H1 (cell line): ENCODE measurements around the gene PALM2AKAP2. TPM values are rescaled to one million over a fixed set of nuclear protein-coding genes. Genes with fewer than 3 reads are reported as not detected.

ENCODE experiments used
- CTCF ChIA-PET: fragments of 300-600 bp; sonication (Branson Sonifier 250); formaldehyde crosslinking; loops from one replicate; lab custom pipeline; 2021; ENCODE audit not compliant: partially characterized antibody; lab: Charles Lee
- POLR2A ChIA-PET: fragments of 300-600 bp; sonication (Branson Sonifier 250); formaldehyde crosslinking; loops from one replicate; lab custom pipeline; 2021; ENCODE audit warnings: inconsistent platforms; ENCODE audit not compliant: partially characterized antibody; lab: Charles Lee
- DNase-seq, 2 experiments: peaks; one replicate each; pipeline versions ENCODE4 v3.0.0 to v3.0.0-alpha.2; 2010 to 2022; ENCODE audit warnings: low spot score in 2 of 2, low read depth in 1 of 2, mixed read lengths in 1 of 2
- FAIRE-seq: peaks from 2 replicates; lab custom pipeline; 2011; peaks lifted over from hg19 to GRCh38; lab: Jason Lieb, UNC
- H2AFZ ChIP-seq: 2 replicates; pipeline ENCODE4 v1.8.1; 2012; ENCODE audit warnings: low read length, inconsistent platforms
- H2AK5ac ChIP-seq: 2 replicates; pipeline ENCODE4 v1.6.1; 2013; ENCODE audit warnings: low read depth, low read length
- H2BK120ac ChIP-seq: replicated peaks from 2 replicates; pipeline ENCODE3; 2013; ENCODE audit warnings: low read depth, low read length, inconsistent platforms
- H2BK12ac ChIP-seq: 2 replicates; pipeline ENCODE4 v1.6.1; 2013; ENCODE audit warnings: low read depth, low read length
- H2BK15ac ChIP-seq: 2 replicates; pipeline ENCODE4 v1.6.1; 2013; ENCODE audit warnings: low read length
- H2BK20ac ChIP-seq: 2 replicates; pipeline ENCODE4 v1.6.1; 2013; ENCODE audit warnings: low read length
- H2BK5ac ChIP-seq: 2 replicates; pipeline ENCODE4 v1.6.1; 2013; ENCODE audit warnings: low read depth, low read length
- H3K14ac ChIP-seq: 2 replicates; pipeline ENCODE4 v1.6.1; 2013; ENCODE audit warnings: inconsistent platforms; ENCODE audit not compliant: insufficient read length
- H3K18ac ChIP-seq: 2 replicates; pipeline ENCODE4 v1.6.1; 2013; ENCODE audit warnings: low read length; ENCODE audit errors: extremely low read depth
- H3K23ac ChIP-seq: 2 replicates; pipeline ENCODE4 v1.6.1; 2013; ENCODE audit warnings: inconsistent platforms; ENCODE audit not compliant: insufficient read length
- H3K23me2 ChIP-seq: 2 replicates; pipeline ENCODE4 v1.6.1; 2013; ENCODE audit warnings: low read depth, low read length
- H3K27ac ChIP-seq: 2 replicates; pipeline ENCODE4 v1.6.1; 2011; ENCODE audit warnings: low read depth, low read length, inconsistent platforms
- H3K27me3 ChIP-seq, 4 experiments: replicated peaks in 1 of 4; 1 replicate in 1 of 4; 2 replicates in 3 of 4; pipeline versions ENCODE4 v1.6.1 to v1.8.1; 2011 to 2013; ENCODE audit warnings: low read length in 3 of 4, mild to moderate bottlenecking in 3 of 4, inconsistent platforms in 2 of 4, mixed read lengths in 2 of 4, moderate library complexity in 1 of 4; ENCODE audit not compliant: control insufficient read depth in 3 of 4, insufficient read depth in 3 of 4; ENCODE audit errors: extremely low read depth in 1 of 4
- H3K36me3 ChIP-seq, 4 experiments: 2 replicates each; pipeline versions ENCODE4 v1.6.1 to v1.8.1; 2011 to 2013; ENCODE audit warnings: mild to moderate bottlenecking in 4 of 4, low read length in 3 of 4, moderate library complexity in 2 of 4, control low read depth in 1 of 4, inconsistent platforms in 1 of 4; ENCODE audit not compliant: insufficient read depth in 4 of 4, control insufficient read depth in 2 of 4
- H3K4ac ChIP-seq: replicated peaks from 2 replicates; pipeline ENCODE3; 2013; ENCODE audit warnings: low read length, low read depth, mixed read lengths, inconsistent platforms; ENCODE audit not compliant: insufficient read length
- H3K4me1 ChIP-seq, 4 experiments: replicated peaks in 1 of 4; 1 replicate in 1 of 4; 2 replicates in 3 of 4; pipeline versions ENCODE4 v1.6.1 to v1.8.1; 2011 to 2013; ENCODE audit warnings: low read length in 3 of 4, inconsistent platforms in 2 of 4, mixed read lengths in 1 of 4; ENCODE audit not compliant: insufficient read depth in 4 of 4, control insufficient read depth in 3 of 4
- H3K4me2 ChIP-seq, 2 experiments: 2 replicates each; pipeline versions ENCODE4 v1.6.1 to v1.8.1; 2011 to 2013; ENCODE audit warnings: low read depth in 2 of 2, low read length in 2 of 2, control low read depth in 1 of 2, inconsistent platforms in 1 of 2, mild to moderate bottlenecking in 1 of 2; ENCODE audit not compliant: insufficient read depth in 1 of 2
- H3K4me3 ChIP-seq, 4 experiments: fragments of 200-600, 300-600 bp in 1 of 4; sonication (generic), shearing (Covaris generic), sonication (Bioruptor Twin) in 1 of 4; 2 replicates each; pipeline versions ENCODE4 v1.5.1 to v1.8.1; 2011 to 2016; ENCODE audit warnings: low read length in 4 of 4, low read depth in 3 of 4, control low read depth in 2 of 4, inconsistent platforms in 2 of 4, mild to moderate bottlenecking in 2 of 4, mixed read lengths in 1 of 4, moderate library complexity in 1 of 4; ENCODE audit not compliant: insufficient read depth in 2 of 4; ENCODE audit errors: extremely low read depth in 1 of 4
- H3K56ac ChIP-seq: replicated peaks from 2 replicates; pipeline ENCODE3; 2013; ENCODE audit warnings: low read depth, mild to moderate bottlenecking, mixed read lengths, low read length, inconsistent platforms; ENCODE audit not compliant: insufficient read length
- H3K79me1 ChIP-seq: 2 replicates; pipeline ENCODE4 v1.6.1; 2013; ENCODE audit warnings: low read depth, low read length, control low read depth
- H3K79me2 ChIP-seq, 2 experiments: 2 replicates each; pipeline versions ENCODE4 v1.6.1 to v1.8.1; 2012 to 2013; ENCODE audit warnings: low read length in 2 of 2, mild to moderate bottlenecking in 2 of 2, inconsistent platforms in 1 of 2; ENCODE audit not compliant: insufficient read depth in 2 of 2, control insufficient read depth in 1 of 2
- H3K9ac ChIP-seq, 4 experiments: replicated peaks in 1 of 4; 1 replicate in 1 of 4; 2 replicates in 3 of 4; pipeline versions ENCODE4 v1.6.1 to v1.8.1; 2011 to 2013; ENCODE audit warnings: low read depth in 3 of 4, low read length in 3 of 4, control low read depth in 2 of 4, mild to moderate bottlenecking in 2 of 4, moderate library complexity in 2 of 4, inconsistent platforms in 1 of 4; ENCODE audit errors: extremely low read depth in 1 of 4
- H3K9me3 ChIP-seq, 2 experiments: 2 replicates each; pipeline versions ENCODE4 v1.6.1 to v1.8.1; 2012 to 2013; ENCODE audit warnings: mild to moderate bottlenecking in 2 of 2, moderate library complexity in 2 of 2, control low read depth in 1 of 2, inconsistent platforms in 1 of 2, low read depth in 1 of 2, low read length in 1 of 2, mixed read lengths in 1 of 2; ENCODE audit not compliant: insufficient read depth in 2 of 2
- H4K20me1 ChIP-seq, 2 experiments: replicated peaks in 1 of 2; 2 replicates each; pipeline versions ENCODE3 to v1.8.1; 2011 to 2013; ENCODE audit warnings: inconsistent platforms in 2 of 2, low read length in 2 of 2, mild to moderate bottlenecking in 1 of 2; ENCODE audit not compliant: insufficient read depth in 2 of 2, control insufficient read depth in 1 of 2
- H4K5ac ChIP-seq: 2 replicates; pipeline ENCODE4 v1.6.1; 2013; ENCODE audit warnings: low read length, low read depth, mixed read lengths, inconsistent platforms; ENCODE audit not compliant: insufficient read length
- H4K8ac ChIP-seq: 2 replicates; pipeline ENCODE4 v1.8.0; 2013; ENCODE audit warnings: mild to moderate bottlenecking, moderate library complexity, low read length, inconsistent platforms; ENCODE audit not compliant: insufficient read depth; ENCODE audit errors: extremely low read depth
- H4K91ac ChIP-seq: replicated peaks from 2 replicates; pipeline ENCODE3; 2013; ENCODE audit warnings: low read length, mixed read lengths, inconsistent platforms; ENCODE audit not compliant: insufficient read length
- ASH2L ChIP-seq: fragments of 200-600, 300-600 bp; sonication (generic); IDR thresholded peaks from one replicate; pipeline ENCODE4 v1.7.1; 2017; ENCODE audit warnings: low read length
- BCL11A ChIP-seq, 2 experiments: IDR thresholded peaks; one replicate each; pipeline ENCODE4 v1.6.1; 2011; ENCODE audit warnings: low read depth in 2 of 2, low read length in 2 of 2, mild to moderate bottlenecking in 2 of 2
- CBX5 ChIP-seq: fragments of 300-800, 300-1000 bp; sonication (generic); IDR thresholded peaks from 2 replicates; pipeline ENCODE4 v1.7.1; 2016; ENCODE audit warnings: antibody characterized with exemption, low read length, low read depth
- CTCF ChIP-seq, 3 experiments: IDR thresholded peaks; 1 replicate in 2 of 3; 2 replicates in 1 of 3; pipeline versions ENCODE4 v1.5.1 to v1.6.1; 2011; ENCODE audit warnings: low read length in 3 of 3, mild to moderate bottlenecking in 3 of 3, inconsistent platforms in 2 of 3, low read depth in 1 of 3, moderate library complexity in 1 of 3; ENCODE audit not compliant: insufficient read depth in 1 of 3; ENCODE audit errors: control extremely low read depth in 1 of 3
- HDAC2 ChIP-seq, 2 experiments: fragments of 300-600 bp in 1 of 2; sonication (generic) in 1 of 2; IDR thresholded peaks; 2 replicates each; pipeline ENCODE4 v1.6.1; 2011 to 2012; ENCODE audit warnings: low read depth in 2 of 2, low read length in 2 of 2, mild to moderate bottlenecking in 2 of 2, moderate library complexity in 2 of 2, borderline replicate concordance in 1 of 2, inconsistent platforms in 1 of 2
- JUN ChIP-seq: IDR thresholded peaks from 2 replicates; pipeline ENCODE4 v1.6.1; 2011; ENCODE audit warnings: low read depth, mild to moderate bottlenecking, improper control_type of control experiment, low read length
- JUND ChIP-seq: IDR thresholded peaks from 2 replicates; pipeline ENCODE4 v1.6.1; 2011; ENCODE audit warnings: mild to moderate bottlenecking, improper control_type of control experiment, low read length
- TAF7 ChIP-seq: optimal IDR thresholded peaks from 2 replicates; pipeline ENCODE3; 2011; ENCODE audit warnings: low read depth, mild to moderate bottlenecking, inconsistent platforms, low read length, moderate library complexity, borderline replicate concordance
- TEAD4 ChIP-seq: IDR thresholded peaks from 2 replicates; pipeline ENCODE4 v1.6.1; 2012; ENCODE audit warnings: low read depth, low read length, inconsistent platforms, mixed read lengths
- YY1 ChIP-seq: IDR thresholded peaks from 2 replicates; pipeline ENCODE4 v1.6.1; 2011; ENCODE audit warnings: low read depth, mild to moderate bottlenecking, low read length
- WGBS, 2 experiments: shearing (Covaris generic) in 1 of 2; methylation state at CpG; one replicate each; pipeline versions ENCODE4 v1.1.6 to v1.1.7; 2013 to 2015; ENCODE audit warnings: low lambda C conversion rate in 2 of 2, mixed read lengths in 2 of 2, inconsistent platforms in 1 of 2, low coverage in 1 of 2, missing lambda C conversion rate in 1 of 2; ENCODE audit not compliant: insufficient replicate concordance in 2 of 2, insufficient coverage in 1 of 2, insufficient read length in 1 of 2; ENCODE audit errors: extremely low coverage in 1 of 2, missing lambda C conversion rate in 1 of 2; 5-methylcytosine and 5-hydroxymethylcytosine counted together
- polyA plus RNA-seq, 7 experiments: library from polyadenylated mRNA; depleted of rRNA in 3 of 7; stranded (reverse) in 5 of 7; unstranded in 2 of 7; fragments of >200 nt in 5 of 7; fragments of 200-250 nt in 2 of 7; gene quantifications; 1 replicate in 5 of 7; 2 replicates in 1 of 7; 4 replicates in 1 of 7; pipeline versions ENCODE4 v1.2.1 to v1.2.3, GENCODE V29; 2011 to 2013; ENCODE audit warnings: missing spikeins in 2 of 7, mixed read lengths in 2 of 7
- total RNA-seq: library from RNA; stranded (reverse); fragmentation: NEBNext Ultra II Directional; extraction: Animal tissue kit (Norgen Biotek cat#: 25700); gene quantifications from 2 replicates; pipeline ENCODE4 v1.2.1, GENCODE V29; 2021

PALM2AKAP2 gene
- total and polyA plus RNA-seq, 2 of the 8 experiments (the other 6 are each of a cell fraction or from before 2014, with no cell fraction given) = 0.38 to 20.5 TPM

- no peak overlapping the region for H4K8ac ChIP-seq
- DNase-seq (peak; percentile 41 to 69), FAIRE-seq (peak; percentile 63)
- peaks cover 0 to 5% (median 0%) of the 10 kb centered on the region in 4 experiments; a peak in 1 of 7 replicates for H3K4me1 ChIP-seq
- H3K9ac ChIP-seq = no peak overlapping the region
- H3K4me3 ChIP-seq = no peak overlapping the region
- H2AK5ac ChIP-seq = no peak overlapping the region
- H2BK5ac ChIP-seq = no peak overlapping the region
- no peak overlapping the region for H4K5ac ChIP-seq
- H2BK15ac ChIP-seq = no peak overlapping the region
- H3K79me2 ChIP-seq = no peaks in the 10 kb centered on the region
- H2BK120ac ChIP-seq = no peak overlapping the region
- H4K20me1 ChIP-seq = no peaks in the 10 kb centered on the region
- H2AFZ ChIP-seq = no peak overlapping the region
- H3K56ac ChIP-seq = no peak overlapping the region
- no peaks in the 10 kb centered on the region for H3K79me1 ChIP-seq
- H3K23ac ChIP-seq = no peak overlapping the region
- H3K18ac ChIP-seq = no peak overlapping the region
- H3K4ac ChIP-seq = no peak overlapping the region
- H3K27me3 ChIP-seq = no peaks in the 10 kb centered on the region
- no peaks in the 10 kb centered on the region for H3K9me3 ChIP-seq
- no peak overlapping the region for H3K27ac ChIP-seq
- no peaks in the 10 kb centered on the region for H3K23me2 ChIP-seq
- 11% methylated on average over 9 of the region's 9 CpGs; no CpG with 5 or more reads in 1 of the 2 experiments for WGBS, 2 experiments
- H3K4me2 ChIP-seq = no peak overlapping the region
- H4K91ac ChIP-seq = no peak overlapping the region
- H3K14ac ChIP-seq = no peak overlapping the region
- peak overlapping the region; percentile 21; the same call in 1 of the 2 replicates for H2BK12ac ChIP-seq
- ChIA-PET CTCF (interaction anchor here (0.6 to 5.1 kb wide), 43 partner anchors 12 to 1269 kb away, joined by 3 to 68 read pairs (median 3); no protein-coding TSS in a partner anchor), POLR2A (no interaction called here)
- no peaks in the 10 kb centered on the region for H3K36me3 ChIP-seq
- H2BK20ac ChIP-seq = no peak overlapping the region
- peak; percentile 77 for TF ChIP-seq JUND
- TF ChIP-seq TEAD4 = peak; percentile 100
- no peak for TF ChIP-seq ASH2L
- peak; percentile 90 for TF ChIP-seq JUN
- peak in 2 of 3 experiments; percentile 78 to 81; a peak in 3 of 4 replicates for TF ChIP-seq CTCF (IDR thresholded peaks at IDR 0.05; ENCODE audit: control extremely low read depth in 1 of 3, insufficient read depth in 1 of 3, low read depth in 1 of 3, low read length in 3 of 3)
- TF ChIP-seq CBX5 = no peak
- no peak for TF ChIP-seq TAF7
- no peak for TF ChIP-seq YY1
- no peak for TF ChIP-seq BCL11A (IDR thresholded peaks at IDR 0.05; ENCODE audit: low read depth in 2 of 2, low read length in 2 of 2)
- 0 out of 4 replicates have a peak, but pooled peaks of 1 of the 2 experiments have one; percentile 32 for TF ChIP-seq HDAC2 (IDR thresholded peaks at IDR 0.05; ENCODE audit: borderline replicate concordance in 1 of 2, low read depth in 2 of 2, low read length in 2 of 2)
Observed at GRCh38 chr9:109817846-109818472, 38.0 kb downstream of the PALM2AKAP2 start.
